Spleen (tissue), 11 donors: ENCODE data around the gene UGT1A7. TPM values are rescaled to one million over a fixed set of nuclear protein-coding genes. Genes with fewer than 3 reads are reported as not detected.
"Not testable (repeated sequence)": the region's sequence is repeated elsewhere in the genome, so short reads cannot be mapped to it uniquely, and the experiment has no call there.

Source experiments
- DNase-seq: peaks from one replicate; pipeline ENCODE4 v3.0.0-alpha.2; 2020
- H3K27ac ChIP-seq, 8 donors: fragments of 200-600 bp; sonication (generic) in 7 of 8; 1 replicate in 4 of 8; 2 replicates in 4 of 8; pipeline versions ENCODE4 v1.5.0 to v1.8.0; 2016 to 2021; ENCODE audit warnings: inconsistent platforms in 4 of 8, mild to moderate bottlenecking in 4 of 8, moderate library complexity in 1 of 8
- H3K27me3 ChIP-seq, 7 donors: fragments of 200-600 bp; sonication (generic) in 6 of 7; replicated peaks in 1 of 7; 1 replicate in 4 of 7; 2 replicates in 3 of 7; pipeline versions ENCODE4 v1.5.0 to v1.8.0; 2016 to 2021; ENCODE audit warnings: inconsistent platforms in 3 of 7, mild to moderate bottlenecking in 1 of 7
- H3K36me3 ChIP-seq, 6 donors: fragments of 200-600 bp; sonication (generic) in 5 of 6; 1 replicate in 4 of 6; 2 replicates in 2 of 6; pipeline versions ENCODE4 v1.5.0 to v1.8.0; 2016 to 2021; ENCODE audit warnings: inconsistent platforms in 2 of 6
- H3K4me1 ChIP-seq, 6 donors: fragments of 200-600 bp; sonication (generic) in 5 of 6; 1 replicate in 3 of 6; 2 replicates in 3 of 6; pipeline versions ENCODE4 v1.5.0 to v1.8.0; 2016 to 2021; ENCODE audit warnings: inconsistent platforms in 3 of 6
- H3K4me3 ChIP-seq, 8 donors: fragments of 200-600 bp; sonication (generic) in 7 of 8; 1 replicate in 4 of 8; 2 replicates in 4 of 8; pipeline versions ENCODE4 v1.5.0 to v1.8.0; 2016 to 2021; ENCODE audit warnings: inconsistent platforms in 4 of 8, mild to moderate bottlenecking in 4 of 8, moderate library complexity in 2 of 8
- H3K9me3 ChIP-seq, 8 donors: fragments of 200-600 bp; sonication (generic) in 7 of 8; 1 replicate in 4 of 8; 2 replicates in 4 of 8; pipeline versions ENCODE4 v1.5.0 to v1.8.0; 2016 to 2021; ENCODE audit warnings: inconsistent platforms in 4 of 8
- POLR2A ChIP-seq, 3 donors: fragments of 450-650 bp; IDR thresholded peaks; one replicate each; pipeline ENCODE4 v1.5.1; 2017; ENCODE audit warnings: antibody characterized with exemption in 3 of 3, mild to moderate bottlenecking in 1 of 3
- POLR2AphosphoS5 ChIP-seq, 3 donors: sonication (generic); formaldehyde crosslinking; IDR thresholded peaks; one replicate each; pipeline ENCODE4 v1.5.1; 2017; ENCODE audit warnings: antibody characterized with exemption in 3 of 3
- WGBS, 5 donors: extraction: QIAGEN DNeasy Blood & Tissue Kit in 3 of 5; methylation state at CpG; one replicate each; pipeline versions ENCODE4 v1.1.5 to v1.1.7; 2013 to 2018; 5-methylcytosine and 5-hydroxymethylcytosine counted together
- intact Hi-C: fragments of 100-400 bp; cut with DNase I; formaldehyde crosslinking; loops from one replicate; pipeline ENCODE4 v1.15.0; 2023; ENCODE audit warnings: low total_unique reads
- polyA plus RNA-seq, 3 donors: library from polyadenylated mRNA; stranded (reverse); fragments of 200-250 nt; gene quantifications; one replicate each; pipeline ENCODE4 v1.2.1, GENCODE V29; 2013
- total RNA-seq, 7 donors: library from RNA; depleted of rRNA in 3 of 7; stranded (reverse); fragments of >200 nt in 3 of 7; fragmentation: NEBNext Ultra II Directional in 4 of 7; extraction: Animal tissue kit (Norgen Biotek cat#: 25700) in 4 of 7; gene quantifications; one replicate each; pipeline versions ENCODE4 v1.1.0 to v1.2.1, GENCODE V29; 2016 to 2021
- TF ChIP-seq, protein P1 (sequence below), 11 experiments: fragments of 200-600 bp in 7 of 11; fragments of 450-650 bp in 4 of 11; sonication (generic) in 4 of 11; IDR thresholded peaks in 8 of 11; conservative IDR thresholded peaks in 3 of 11; 1 replicate in 7 of 11; 2 replicates in 4 of 11; pipeline versions ENCODE4 v1.4.0 to v1.8.0; 2016 to 2021; ENCODE audit warnings: antibody characterized with exemption in 11 of 11, inconsistent platforms in 4 of 11, mild to moderate bottlenecking in 1 of 11
- donor health status: healthy with polysubstance abuse.
- donor health status: DM: no; HTN: no; CAD: no; lungs with moderate emphysema.
- donor health status: DM: no; HTN: no; CAD: no.
- donor health status: Bipolar disorder and iron deficiency.
- donor health status: healthy.
- donor health status: DM: no; HTN: no; CAD: no.
- donor health status: DM: yes; HTN: yes; CAD: no.

Gene UGT1A7
- total and polyA plus RNA-seq, 10 donors = 0.03 TPM; not detected in 9

DNA sequence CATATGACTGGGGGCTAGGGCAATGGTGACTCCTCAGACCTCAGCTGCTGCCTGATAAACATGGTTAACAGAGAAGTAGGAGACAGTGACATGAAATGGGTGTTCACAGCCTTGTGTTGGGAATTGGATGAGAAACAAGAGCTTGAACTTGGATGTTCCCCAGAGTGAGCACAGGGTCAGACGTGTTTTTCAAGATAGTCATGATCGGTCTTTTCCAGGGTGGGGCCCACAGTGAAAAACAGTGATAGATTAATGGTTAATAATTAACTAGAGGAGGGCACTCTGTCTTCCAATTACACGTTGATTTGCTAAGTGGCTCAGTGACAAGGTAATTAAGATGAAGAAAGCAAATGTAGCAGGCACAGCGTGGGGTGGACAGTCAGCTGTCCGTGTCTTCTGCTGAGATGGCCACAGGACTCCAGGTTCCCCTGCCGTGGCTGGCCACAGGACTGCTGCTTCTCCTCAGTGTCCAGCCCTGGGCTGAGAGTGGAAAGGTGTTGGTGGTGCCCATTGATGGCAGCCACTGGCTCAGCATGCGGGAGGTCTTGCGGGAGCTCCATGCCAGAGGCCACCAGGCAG, 47.1 kb downstream of the UGT1A7 start, which contains the start of gene UGT1A3:
Gene UGT1A3 (plus strand): TSS at position 320 of the 579 bp plus-strand sequence. CDS start 85 bp downstream, at position 405.
- TF ChIP-seq POLR2AphosphoS5 (IDR thresholded peaks at IDR 0.05) = no peak
- TF ChIP-seq, protein P1, sequence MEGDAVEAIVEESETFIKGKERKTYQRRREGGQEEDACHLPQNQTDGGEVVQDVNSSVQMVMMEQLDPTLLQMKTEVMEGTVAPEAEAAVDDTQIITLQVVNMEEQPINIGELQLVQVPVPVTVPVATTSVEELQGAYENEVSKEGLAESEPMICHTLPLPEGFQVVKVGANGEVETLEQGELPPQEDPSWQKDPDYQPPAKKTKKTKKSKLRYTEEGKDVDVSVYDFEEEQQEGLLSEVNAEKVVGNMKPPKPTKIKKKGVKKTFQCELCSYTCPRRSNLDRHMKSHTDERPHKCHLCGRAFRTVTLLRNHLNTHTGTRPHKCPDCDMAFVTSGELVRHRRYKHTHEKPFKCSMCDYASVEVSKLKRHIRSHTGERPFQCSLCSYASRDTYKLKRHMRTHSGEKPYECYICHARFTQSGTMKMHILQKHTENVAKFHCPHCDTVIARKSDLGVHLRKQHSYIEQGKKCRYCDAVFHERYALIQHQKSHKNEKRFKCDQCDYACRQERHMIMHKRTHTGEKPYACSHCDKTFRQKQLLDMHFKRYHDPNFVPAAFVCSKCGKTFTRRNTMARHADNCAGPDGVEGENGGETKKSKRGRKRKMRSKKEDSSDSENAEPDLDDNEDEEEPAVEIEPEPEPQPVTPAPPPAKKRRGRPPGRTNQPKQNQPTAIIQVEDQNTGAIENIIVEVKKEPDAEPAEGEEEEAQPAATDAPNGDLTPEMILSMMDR (IDR thresholded peaks at IDR 0.05 in 8 of 11, conservative IDR thresholded peaks at IDR 0.05 in 3 of 11) = no peak
- no peak for TF ChIP-seq POLR2A (IDR thresholded peaks at IDR 0.05)
- Histone ChIP-seq H3K27ac (no peak within 1 kb of the TSS), H3K36me3 (no peaks in the 10 kb centered on the region), H3K4me1 (no peaks in the 10 kb centered on the region), H3K9me3 (peaks cover 0 to 5% (median 0%) of the 10 kb centered on the region in 8 donors), H3K4me3 (no peak within 1 kb of the TSS), H3K27me3 (peaks cover 0 to 12% (median 0%) of the 10 kb centered on the region in 7 donors)
- intact Hi-C loops = no loop called here
- no peak for DNase-seq
- WGBS, 5 donors = 78 to 92% (median 87%) methylated on average over 8 of the region's 8 CpGs

DNA sequence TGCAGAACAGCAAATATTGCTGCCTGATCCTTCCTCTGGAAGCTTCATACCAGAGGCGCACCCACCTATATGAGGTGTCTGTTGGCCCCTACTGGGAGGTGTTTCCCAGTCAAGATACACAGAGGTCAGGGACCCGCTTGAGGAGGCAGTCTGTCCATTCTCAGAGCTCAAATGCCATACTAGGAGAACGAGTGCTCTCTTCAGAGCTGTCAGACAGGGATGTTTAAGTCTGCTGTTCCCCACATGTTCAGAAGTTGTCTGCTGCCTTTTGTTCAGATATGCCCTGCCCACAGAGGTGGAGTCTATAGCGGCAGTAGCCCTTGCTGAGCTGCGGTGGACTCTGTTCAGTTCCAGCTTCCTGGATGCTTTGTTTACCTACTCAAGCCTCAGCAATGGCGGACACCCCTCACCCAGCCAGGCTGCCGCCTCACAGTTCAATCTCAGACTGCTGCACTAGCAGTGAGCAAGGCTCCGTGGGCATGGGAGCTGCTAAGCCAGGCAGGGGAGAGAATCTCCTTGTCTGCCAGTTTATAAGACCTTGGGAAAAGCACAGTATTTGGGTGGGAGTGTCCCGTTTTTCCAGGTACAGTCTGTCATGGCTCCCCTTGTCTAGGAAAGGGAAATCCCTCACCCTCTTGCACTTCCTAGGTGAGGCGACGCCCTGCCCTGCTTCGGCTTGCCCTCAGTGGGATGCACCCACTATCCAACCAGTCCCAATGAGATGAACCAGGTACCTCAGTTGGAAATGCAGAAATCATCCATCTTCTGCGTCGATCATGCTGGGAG, 55.4 kb downstream of the UGT1A7 start:
- H3K4me1 ChIP-seq, DNase-seq, H3K27ac ChIP-seq, H3K4me3 ChIP-seq, H3K36me3 ChIP-seq, H3K27me3 ChIP-seq, intact Hi-C loops, H3K9me3 ChIP-seq: not testable (repeated sequence)
- WGBS, 5 donors = 80 to 88% (median 86%) methylated on average over 13 to 14 of the region's 14 CpGs

DNA sequence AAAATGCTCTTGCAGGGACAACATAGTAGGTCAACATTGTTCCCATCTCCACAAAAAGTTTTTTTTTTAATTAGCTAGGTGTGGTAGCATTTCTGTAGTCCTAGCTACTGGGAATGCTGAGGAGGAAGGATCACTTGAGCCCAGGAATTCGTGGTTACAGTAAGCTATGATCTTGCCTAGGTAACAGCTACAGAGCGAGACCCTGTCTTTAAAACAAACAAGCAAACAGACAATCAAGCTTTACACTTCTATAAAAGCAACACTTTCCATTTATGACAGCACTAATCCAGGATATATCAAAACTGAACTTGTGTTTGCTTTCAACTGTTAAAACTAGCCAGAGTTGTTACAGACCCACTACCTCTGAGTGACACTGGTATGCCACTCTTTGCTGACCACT, 59.2 kb downstream of the UGT1A7 start:
- 62 to 72% (median 71%) methylated on average over 2 of the region's 2 CpGs for WGBS, 5 donors
- Histone ChIP-seq H3K36me3 (no peaks in the 10 kb centered on the region), H3K9me3 (no peaks in the 10 kb centered on the region), H3K4me3 (no peak overlapping the region), H3K27me3 (peaks cover 0 to 10% (median 0%) of the 10 kb centered on the region in 7 donors), H3K4me1 (no peaks in the 10 kb centered on the region), H3K27ac (no peak overlapping the region)
- no peak for DNase-seq
- intact Hi-C loops = no loop called here
- TF ChIP-seq, protein P1 (IDR thresholded peaks at IDR 0.05 in 8 of 11, conservative IDR thresholded peaks at IDR 0.05 in 3 of 11) = no peak
- TF ChIP-seq POLR2A (IDR thresholded peaks at IDR 0.05) (no peak), POLR2AphosphoS5 (IDR thresholded peaks at IDR 0.05) (no peak)

DNA sequence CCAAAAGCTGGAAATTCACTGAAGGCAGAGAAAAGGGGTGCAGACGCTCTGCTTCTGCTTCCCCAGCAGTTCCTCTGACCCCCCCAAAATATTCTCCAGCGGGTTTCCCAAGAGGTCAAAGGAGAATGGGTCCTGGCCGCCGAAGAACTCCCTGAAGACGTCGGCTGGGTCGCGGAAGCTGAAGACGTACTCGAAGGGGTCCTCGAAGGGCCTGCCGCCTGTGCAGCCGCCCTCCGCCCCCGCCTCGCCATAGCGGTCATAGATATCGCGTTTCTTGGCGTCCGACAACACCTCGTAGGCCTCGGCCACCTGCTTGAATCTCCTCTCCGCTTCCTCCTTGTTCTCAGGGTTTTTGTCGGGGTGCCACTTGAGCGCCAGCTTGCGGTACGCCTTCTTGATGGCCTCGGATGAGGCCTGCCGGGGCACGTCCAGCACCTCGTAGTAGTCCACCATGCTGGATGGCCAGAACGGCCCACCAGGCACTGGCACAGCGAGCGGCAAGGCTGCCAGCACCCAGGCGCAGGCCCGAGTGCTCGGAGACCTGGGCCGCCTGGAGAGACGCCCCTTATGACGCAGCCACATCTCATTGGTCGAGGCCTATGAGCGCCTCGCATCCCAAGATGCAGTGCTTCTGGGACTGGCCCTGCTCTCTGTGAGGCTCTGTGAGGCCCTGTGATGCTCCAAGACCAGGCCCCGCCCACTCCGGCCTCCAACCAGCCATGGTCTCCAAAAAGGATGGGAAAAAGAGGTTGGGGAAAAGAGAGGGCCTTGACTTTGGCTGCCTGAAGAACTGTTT, 62.0 kb downstream of the UGT1A7 start:
- Histone ChIP-seq H3K4me3 (no peak overlapping the region), H3K9me3 (no peaks in the 10 kb centered on the region), H3K36me3 (no peaks in the 10 kb centered on the region), H3K27me3 (peaks cover 0 to 6% (median 0%) of the 10 kb centered on the region in 7 donors), H3K4me1 (no peaks in the 10 kb centered on the region), H3K27ac (no peak overlapping the region)
- DNase-seq = no peak
- intact Hi-C loops = no loop called here
- WGBS, 5 donors = 93 to 95% (median 94%) methylated on average over 42 to 46 of the region's 46 CpGs
- TF ChIP-seq POLR2AphosphoS5 (IDR thresholded peaks at IDR 0.05) (no peak), POLR2A (IDR thresholded peaks at IDR 0.05) (no peak)
- TF ChIP-seq, protein P1 (IDR thresholded peaks at IDR 0.05 in 8 of 11, conservative IDR thresholded peaks at IDR 0.05 in 3 of 11) = no peak
